DMS79 treated with DMSO at 0.1 percent for 48 hours (cell line): Measurements from ENCODE around the gene PCBP3.
"Not testable (repeated sequence)": the region's sequence is repeated elsewhere in the genome, so short reads cannot be mapped to it uniquely, and the experiment has no call there.

Experiments
- DNase-seq: peaks from one replicate; lab custom pipeline; 2025; lab: John Stamatoyannopoulos, UW

The PCBP3 gene

DNA sequence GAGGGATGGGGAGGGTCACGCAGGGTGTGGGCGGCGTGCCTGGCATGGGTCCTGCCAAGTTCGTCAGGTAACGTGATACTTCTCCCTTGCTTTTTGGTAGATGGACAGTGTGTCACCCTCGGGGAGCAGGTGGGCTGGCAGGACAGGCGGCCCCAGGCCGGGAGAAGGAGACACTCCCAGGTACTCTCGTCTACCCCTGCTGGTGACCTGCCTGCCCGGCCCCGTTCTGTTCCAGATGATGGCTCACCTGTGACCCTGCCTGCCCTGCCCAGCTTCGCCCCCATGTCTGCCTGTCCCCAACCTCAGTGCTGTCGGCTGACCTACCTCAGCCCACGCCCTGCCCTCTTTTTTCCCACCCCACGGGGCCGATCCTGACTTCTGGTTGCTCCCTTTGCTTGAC lies 144.7 kb downstream of the PCBP3 start:
- no peak for DNase-seq

DNA sequence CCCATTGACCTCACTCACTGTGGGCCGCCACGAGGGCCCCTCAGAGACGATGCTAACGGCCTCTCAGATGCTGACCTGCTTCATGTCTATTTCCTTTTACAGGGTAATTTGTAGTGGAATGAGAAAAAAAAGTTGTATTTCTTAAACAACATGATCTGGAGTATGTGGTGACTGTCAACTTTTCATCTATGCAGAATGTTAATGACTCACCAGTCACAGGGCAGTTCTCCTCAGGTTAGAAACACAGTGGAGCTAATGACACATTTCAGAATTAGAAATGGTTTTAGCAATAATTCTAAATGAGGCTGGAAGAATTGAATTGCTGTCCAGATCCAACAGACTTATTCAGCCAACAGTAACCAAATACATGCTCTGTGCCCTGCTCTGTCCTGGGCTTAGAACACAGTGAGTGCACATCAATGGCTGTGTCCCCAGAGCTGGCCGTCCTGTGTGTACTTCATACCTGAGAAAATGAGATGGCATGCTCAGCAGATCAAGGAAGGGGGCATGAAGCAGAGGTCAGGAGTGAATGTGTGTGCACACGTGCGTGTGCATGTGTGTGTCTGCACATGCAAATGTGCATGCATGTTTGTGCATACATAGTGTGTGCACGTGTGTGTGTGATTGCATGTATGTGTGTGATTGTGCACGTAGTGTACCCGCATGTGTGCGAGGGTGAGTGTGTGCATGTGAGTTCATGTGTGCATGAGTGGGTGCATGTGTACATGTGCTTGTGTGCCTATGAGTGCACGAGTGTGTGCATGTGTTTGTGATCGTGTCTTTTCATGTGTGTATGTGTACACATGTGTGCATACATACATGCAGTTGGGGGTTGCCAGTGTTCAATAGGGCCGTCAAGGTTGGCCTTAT lies 145.3 kb downstream of the PCBP3 start:
- no peak for DNase-seq

- no peak for DNase-seq
Observed at GRCh38 chr21:45790427-45790826, 146.9 kb downstream of the PCBP3 start.

- DNase-seq, result no peak
Observed at GRCh38 chr21:45791562-45792418, 148.3 kb downstream of the PCBP3 start.

DNA sequence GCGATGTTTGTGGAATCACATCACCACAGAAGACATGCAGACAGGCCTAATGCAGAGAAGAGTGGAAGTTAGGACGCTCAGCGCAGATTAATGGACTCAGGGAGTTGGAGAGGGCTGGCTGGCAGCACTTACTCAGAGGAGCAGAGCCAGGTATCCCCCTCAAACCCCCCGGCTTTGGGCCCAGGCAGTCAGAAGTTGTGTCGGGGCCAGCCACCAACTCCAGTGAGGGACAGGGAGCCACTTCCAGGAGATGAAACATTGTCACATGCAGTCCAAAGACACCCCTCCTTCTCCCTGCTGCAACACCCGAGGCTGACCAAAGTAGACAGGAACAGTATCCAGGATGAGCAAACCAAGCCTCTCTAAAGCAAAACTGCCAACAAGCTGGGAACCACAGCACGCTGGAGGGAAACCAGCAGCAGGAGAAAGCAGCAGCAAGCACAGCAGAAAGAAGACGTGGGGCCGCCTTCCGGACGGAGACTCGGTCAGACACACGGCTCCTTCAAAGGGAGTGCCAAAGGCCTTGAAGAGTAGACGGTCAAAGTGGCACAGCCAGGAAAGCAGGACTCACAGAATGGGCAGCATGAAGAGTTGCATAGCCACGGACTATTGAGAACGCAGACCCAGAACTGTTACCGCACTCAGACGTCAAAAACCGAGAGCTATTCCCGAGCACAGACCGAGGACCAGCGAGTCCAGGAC lies 149.3 kb downstream of the PCBP3 start:
- DNase-seq, result no peak

DNA sequence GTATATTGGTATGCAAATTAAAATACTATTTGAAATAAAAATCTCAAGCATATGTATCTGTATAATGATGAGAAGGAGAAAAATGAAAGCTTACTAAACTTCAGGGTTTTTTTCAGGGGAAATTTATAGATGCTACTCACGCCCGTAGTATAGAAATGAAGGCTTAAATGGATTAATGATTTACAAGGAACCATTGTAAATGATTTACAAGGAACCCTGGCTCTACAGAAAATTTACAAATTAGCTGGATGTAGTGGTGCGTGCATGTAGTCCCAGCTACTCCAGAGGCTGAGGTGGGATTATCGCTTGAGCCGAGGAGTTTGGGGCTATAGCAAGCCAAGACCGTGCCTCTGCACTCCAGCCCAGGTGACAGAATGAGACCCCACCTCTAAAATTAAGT lies 150.5 kb downstream of the PCBP3 start:
- no peak for DNase-seq

GRCh38 chr21:45796003-45796402 lies 152.5 kb downstream of the PCBP3 start:
- no peak for DNase-seq

- no peak for DNase-seq
Observed at GRCh38 chr21:45797338-45797737, 153.8 kb downstream of the PCBP3 start.

DNA sequence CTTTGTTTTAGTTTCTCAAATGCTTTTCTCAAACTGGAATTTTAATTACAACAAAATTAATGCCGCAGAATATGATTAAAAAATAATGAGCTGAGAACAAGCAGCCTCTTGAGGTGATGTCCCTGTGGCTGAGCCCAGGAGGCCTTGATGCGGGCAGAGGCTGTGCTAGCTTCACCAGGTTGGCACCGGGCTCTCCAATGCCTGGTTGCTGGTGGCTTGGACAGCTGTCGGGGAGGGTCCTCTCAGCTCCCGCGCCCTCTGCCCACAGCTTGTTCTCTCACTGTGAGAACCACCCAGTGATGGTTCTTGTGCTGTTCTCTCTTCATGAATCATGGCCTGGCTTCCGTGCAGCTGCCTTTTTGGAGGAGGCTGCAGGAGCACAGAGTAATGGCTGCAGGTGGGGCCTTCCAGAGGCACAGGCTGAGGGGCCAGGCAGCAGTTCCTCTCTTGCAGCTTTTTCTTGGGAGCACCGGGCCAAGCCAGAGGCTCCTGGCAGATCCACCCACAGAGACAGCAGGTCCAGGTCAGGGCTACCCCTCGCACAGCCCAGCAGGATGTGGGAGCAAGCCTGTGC lies 156.3 kb downstream of the PCBP3 start:
- DNase-seq, result no peak

- no peak for DNase-seq
Observed at GRCh38 chr21:45800339-45801080, 157.0 kb downstream of the PCBP3 start.

- no peak for DNase-seq
Observed at GRCh38 chr21:45801129-45801964, 157.8 kb downstream of the PCBP3 start.

GRCh38 chr21:45801989-45802388 lies 158.5 kb downstream of the PCBP3 start:
- DNase-seq, result no peak

DNA sequence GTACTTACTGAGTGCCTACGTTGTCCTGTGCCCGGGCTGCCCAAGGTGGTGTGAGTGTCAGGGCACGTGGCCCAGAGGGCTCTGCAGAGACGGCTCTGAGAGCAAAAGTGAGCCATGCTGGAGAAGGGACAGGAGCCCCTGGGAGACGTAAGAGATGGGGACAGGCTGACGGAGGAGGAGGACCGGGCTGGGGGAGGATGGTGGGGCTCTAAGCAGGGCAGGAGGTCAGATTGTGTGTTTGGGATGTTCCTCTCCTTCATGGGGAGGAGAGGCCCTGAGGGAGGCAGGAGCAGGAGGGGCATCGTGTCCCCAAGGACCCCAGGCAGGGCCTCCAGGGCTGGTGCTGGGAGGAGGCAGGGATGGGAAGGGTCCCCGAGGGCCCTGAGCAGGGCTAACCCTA lies 158.9 kb downstream of the PCBP3 start:
- no peak for DNase-seq

GRCh38 chr21:45802956-45803617 lies 159.6 kb downstream of the PCBP3 start:
- no peak for DNase-seq

DNA sequence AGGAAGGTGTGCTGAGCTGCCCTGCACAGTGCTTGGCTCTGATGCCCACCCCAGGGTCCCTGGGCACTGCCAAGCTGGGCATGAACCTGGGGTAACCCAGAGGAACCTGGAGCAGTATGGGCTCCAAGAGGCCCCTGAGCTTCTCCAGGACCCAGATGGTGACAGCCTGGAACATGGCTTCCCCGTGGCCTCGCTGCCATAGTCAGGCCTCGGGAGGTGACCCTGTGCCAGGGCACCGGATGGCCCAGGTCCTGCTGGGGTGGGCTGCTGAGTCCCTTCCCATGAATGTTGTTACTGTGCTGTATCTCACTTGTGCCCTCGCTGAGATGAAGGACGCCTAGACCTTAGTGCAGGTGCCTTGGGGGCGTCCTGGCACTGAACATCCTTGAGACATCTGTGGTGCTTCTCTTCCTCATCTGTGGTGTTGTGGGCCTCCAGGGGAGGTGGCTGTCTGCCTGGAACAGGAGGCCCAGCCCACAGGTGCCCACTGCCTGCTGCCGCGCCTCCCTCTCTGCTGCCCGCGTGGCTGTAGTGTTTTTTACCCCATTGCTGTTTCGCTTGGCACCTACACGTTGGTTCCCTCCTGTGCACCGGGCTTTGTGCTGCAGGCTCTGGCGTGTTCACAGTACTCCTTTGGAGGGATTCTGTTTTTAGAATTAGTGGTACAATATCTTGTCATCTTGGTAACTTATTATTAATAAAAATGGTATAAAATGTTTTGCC lies 160.3 kb downstream of the PCBP3 start:
- DNase-seq, result no peak

DNA sequence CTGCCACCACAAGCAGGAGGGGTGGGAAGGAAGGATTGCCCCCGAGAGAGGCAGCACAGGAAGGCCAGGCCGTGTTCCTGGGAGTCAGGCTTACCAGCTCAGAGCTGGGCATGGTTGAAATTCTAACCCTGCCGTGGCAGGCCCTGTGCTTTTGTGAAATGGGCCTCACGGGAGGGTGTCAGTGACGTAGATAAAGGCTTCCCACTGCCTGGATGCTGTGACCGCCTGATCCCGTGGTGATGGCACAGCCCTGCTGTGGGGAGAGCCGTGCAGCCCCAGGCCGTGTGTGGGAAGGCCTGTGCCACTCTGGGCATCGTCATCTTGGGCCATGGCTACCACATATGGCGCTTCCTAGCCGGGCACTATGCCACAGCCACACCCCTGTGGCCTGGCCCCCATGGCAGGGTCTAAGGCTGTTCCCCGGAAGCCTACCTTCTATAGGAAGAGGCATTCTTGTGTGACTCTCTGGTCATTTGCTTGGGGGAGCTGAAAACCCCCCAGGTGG lies 161.3 kb downstream of the PCBP3 start:
- DNase-seq, result no peak

DNA sequence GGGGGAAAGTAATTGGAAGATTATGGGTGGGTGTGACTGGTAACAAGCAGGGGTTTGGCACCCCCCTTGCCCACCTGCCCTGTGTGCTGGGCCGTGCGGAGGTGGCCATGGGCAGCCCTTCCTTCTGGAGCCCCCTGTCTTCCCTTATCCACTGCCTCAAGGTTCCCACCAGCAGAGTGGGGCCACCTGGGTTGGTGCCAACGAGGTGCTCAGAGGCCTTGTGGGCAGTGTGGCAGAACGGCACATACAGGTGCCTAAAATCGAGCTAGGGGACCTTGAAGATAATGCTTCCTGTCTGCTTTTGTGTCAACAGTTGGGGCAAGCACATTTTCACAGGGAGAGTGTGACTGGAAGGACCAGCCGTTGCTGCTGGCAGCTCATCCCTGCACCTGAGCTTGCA lies 161.8 kb downstream of the PCBP3 start:
- DNase-seq, result no peak

GRCh38 chr21:45806042-45806441 lies 162.5 kb downstream of the PCBP3 start:
- no peak for DNase-seq

- DNase-seq, result not testable (repeated sequence)
Observed at GRCh38 chr21:45808663-45809062, 165.1 kb downstream of the PCBP3 start.
